Natural killer cell (primary cell): ENCODE measurements around the gene ENO2. TPM values are rescaled to one million over a fixed set of nuclear protein-coding genes. Genes with fewer than 3 reads are reported as not detected.
"Not testable (repeated sequence)": the region's sequence is repeated elsewhere in the genome, so short reads cannot be mapped to it uniquely, and the experiment has no call there.

Source experiments
- ATAC-seq, 3 donors: fragments of 150-1000 bp in 2 of 3; fragments of 200-7000 bp in 1 of 3; cut with Tn5 transposase; 1 replicate in 1 of 3; 2 replicates in 2 of 3; pipeline ENCODE4 v1.10.0; 2021; ENCODE audit warnings: mild to moderate bottlenecking in 2 of 3, moderate library complexity in 2 of 3
- DNase-seq, 2 donors: peaks; one replicate each; pipeline versions ENCODE4 v3.0.0 to v3.0.0-alpha.2; 2013 to 2021; ENCODE audit warnings: mixed read lengths in 1 of 2
- H3K27ac ChIP-seq: one replicate; pipeline ENCODE4 v1.5.1; 2013; ENCODE audit warnings: mild to moderate bottlenecking, low read length
- H3K27me3 ChIP-seq: one replicate; pipeline ENCODE4 v1.6.1; 2013; ENCODE audit warnings: low read length; ENCODE audit not compliant: control insufficient read depth, insufficient read depth
- H3K36me3 ChIP-seq: one replicate; pipeline ENCODE4 v1.6.1; 2013; ENCODE audit warnings: low read length; ENCODE audit not compliant: control insufficient read depth, insufficient read depth
- H3K4me1 ChIP-seq: one replicate; pipeline ENCODE4 v1.6.1; 2013; ENCODE audit warnings: low read length; ENCODE audit not compliant: control insufficient read depth, insufficient read depth
- H3K4me3 ChIP-seq: one replicate; pipeline ENCODE4 v1.5.1; 2013; ENCODE audit warnings: low read length
- H3K9me3 ChIP-seq: one replicate; pipeline ENCODE4 v1.6.1; 2013; ENCODE audit warnings: low read length; ENCODE audit not compliant: control insufficient read depth, insufficient read depth
- H3K27ac Mint-ChIP-seq, 2 donors: one replicate each; pipeline ENCODE4 v1.8.0; 2022; ENCODE audit warnings: mild to moderate bottlenecking in 2 of 2, mixed read lengths in 2 of 2, moderate library complexity in 1 of 2
- H3K27me3 Mint-ChIP-seq, 2 donors: one replicate each; pipeline ENCODE4 v1.8.0; 2022; ENCODE audit warnings: low read depth in 2 of 2, mixed read lengths in 2 of 2
- H3K36me3 Mint-ChIP-seq: one replicate; pipeline ENCODE4 v1.8.0; 2022; ENCODE audit warnings: mixed read lengths
- H3K4me1 Mint-ChIP-seq, 2 donors: one replicate each; pipeline ENCODE4 v1.8.0; 2022; ENCODE audit warnings: mixed read lengths in 2 of 2
- H3K4me3 Mint-ChIP-seq: one replicate; pipeline ENCODE4 v1.8.0; 2022; ENCODE audit warnings: mild to moderate bottlenecking, moderate library complexity, mixed read lengths
- H3K9me3 Mint-ChIP-seq, 2 donors: one replicate each; pipeline ENCODE4 v1.8.0; 2022; ENCODE audit warnings: mixed read lengths in 2 of 2
- WGBS: methylation state at CpG from one replicate; pipeline ENCODE4 v1.1.7; 2013; ENCODE audit warnings: missing lambda C conversion rate; ENCODE audit not compliant: insufficient coverage; 5-methylcytosine and 5-hydroxymethylcytosine counted together
- intact Hi-C: fragments of 100-400 bp; cut with micrococcal nuclease; formaldehyde crosslinking; loops from one replicate; pipeline ENCODE4 v1.14.2; 2022
- total RNA-seq, 4 donors: library from RNA; stranded (reverse); fragments of 120-200 nt in 1 of 4; gene quantifications; one replicate each; pipeline versions ENCODE4 v1.2.3 to v1.2.4, GENCODE V29; 2013 to 2022
- TF ChIP-seq, protein P1 (sequence below): fragments of 200-600 bp; IDR thresholded peaks from one replicate; pipeline ENCODE4 v1.8.0; 2022; ENCODE audit warnings: antibody characterized with exemption

The ENO2 gene
- total RNA-seq, 3 donors from 2014 or later (not counting 1 experiment from before 2014, with no cell fraction given): 21.6 to 30.8 (median 23.1) TPM

DNA sequence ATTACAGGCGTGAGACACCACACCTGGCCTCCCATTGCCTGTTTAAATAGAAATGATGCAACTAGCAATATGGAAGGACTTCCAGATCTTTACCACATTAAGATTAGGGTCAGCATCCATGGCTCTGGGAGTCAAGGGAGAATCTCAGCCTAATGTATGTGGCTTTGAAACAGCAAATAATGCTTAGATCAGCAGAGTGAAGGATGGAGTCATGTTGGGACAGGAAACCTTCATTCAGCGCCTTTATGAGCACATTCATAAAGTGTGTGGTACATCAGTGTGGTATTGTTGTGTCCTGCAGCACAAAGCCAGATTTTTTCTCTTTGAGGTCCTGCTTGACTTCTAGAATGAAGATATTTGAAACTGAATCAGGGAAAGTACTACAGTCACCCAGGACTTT lies 26.0 kb upstream of the ENO2 start:
- peaks cover 14% of the 10 kb centered on the region for H3K4me1 ChIP-seq
- intact Hi-C loops: no loop called here
- H3K36me3 ChIP-seq: peaks cover 2% of the 10 kb centered on the region
- Mint-ChIP-seq H3K27ac (no peak overlapping the region), H3K9me3 (no peaks in the 10 kb centered on the region), H3K36me3 (no peaks in the 10 kb centered on the region), H3K27me3 (no peaks in the 10 kb centered on the region), H3K4me1 (peaks cover 11 to 15% of the 10 kb centered on the region in 2 donors), H3K4me3 (no peak overlapping the region)
- DNase-seq (no peak), ATAC-seq (no peak)
- no peaks in the 10 kb centered on the region for H3K9me3 ChIP-seq
- 80% methylated on average over 2 of the region's 2 CpGs for WGBS
- no peaks in the 10 kb centered on the region for H3K27me3 ChIP-seq
- no peak overlapping the region for H3K27ac ChIP-seq
- H3K4me3 ChIP-seq: no peak overlapping the region
- TF ChIP-seq, protein P1, sequence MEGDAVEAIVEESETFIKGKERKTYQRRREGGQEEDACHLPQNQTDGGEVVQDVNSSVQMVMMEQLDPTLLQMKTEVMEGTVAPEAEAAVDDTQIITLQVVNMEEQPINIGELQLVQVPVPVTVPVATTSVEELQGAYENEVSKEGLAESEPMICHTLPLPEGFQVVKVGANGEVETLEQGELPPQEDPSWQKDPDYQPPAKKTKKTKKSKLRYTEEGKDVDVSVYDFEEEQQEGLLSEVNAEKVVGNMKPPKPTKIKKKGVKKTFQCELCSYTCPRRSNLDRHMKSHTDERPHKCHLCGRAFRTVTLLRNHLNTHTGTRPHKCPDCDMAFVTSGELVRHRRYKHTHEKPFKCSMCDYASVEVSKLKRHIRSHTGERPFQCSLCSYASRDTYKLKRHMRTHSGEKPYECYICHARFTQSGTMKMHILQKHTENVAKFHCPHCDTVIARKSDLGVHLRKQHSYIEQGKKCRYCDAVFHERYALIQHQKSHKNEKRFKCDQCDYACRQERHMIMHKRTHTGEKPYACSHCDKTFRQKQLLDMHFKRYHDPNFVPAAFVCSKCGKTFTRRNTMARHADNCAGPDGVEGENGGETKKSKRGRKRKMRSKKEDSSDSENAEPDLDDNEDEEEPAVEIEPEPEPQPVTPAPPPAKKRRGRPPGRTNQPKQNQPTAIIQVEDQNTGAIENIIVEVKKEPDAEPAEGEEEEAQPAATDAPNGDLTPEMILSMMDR: no peak

DNA sequence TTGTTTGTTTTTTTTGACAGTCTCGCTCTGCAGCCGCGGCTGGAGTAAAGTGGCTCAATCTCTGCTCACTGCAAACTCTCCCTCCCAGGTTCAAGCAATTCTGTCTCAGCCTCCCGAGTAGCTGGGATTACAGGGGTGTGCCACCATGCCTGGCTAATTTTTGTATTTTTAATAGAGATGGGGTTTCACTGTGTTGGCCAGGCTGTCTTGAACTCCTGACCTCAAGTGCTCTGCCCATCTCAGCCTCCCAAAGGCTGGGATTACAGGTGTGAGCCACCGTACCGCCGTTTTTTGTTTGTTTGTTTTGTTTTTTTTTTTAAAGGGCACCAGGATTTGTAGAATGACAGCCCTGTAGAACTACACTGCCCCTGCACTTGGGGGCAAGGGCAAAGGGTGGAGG lies 25.6 kb upstream of the ENO2 start:
- H3K27ac Mint-ChIP-seq, ATAC-seq, H3K36me3 ChIP-seq, DNase-seq, H3K27ac ChIP-seq, H3K9me3 Mint-ChIP-seq, H3K27me3 ChIP-seq, H3K4me3 Mint-ChIP-seq, H3K27me3 Mint-ChIP-seq, intact Hi-C loops, H3K4me3 ChIP-seq, H3K9me3 ChIP-seq, H3K36me3 Mint-ChIP-seq: not testable (repeated sequence)
- peaks cover 14% of the 10 kb centered on the region for H3K4me1 ChIP-seq
- WGBS: 94% methylated on average over 4 of the region's 7 CpGs
- peaks cover 11 to 15% of the 10 kb centered on the region in 2 donors for H3K4me1 Mint-ChIP-seq

DNA sequence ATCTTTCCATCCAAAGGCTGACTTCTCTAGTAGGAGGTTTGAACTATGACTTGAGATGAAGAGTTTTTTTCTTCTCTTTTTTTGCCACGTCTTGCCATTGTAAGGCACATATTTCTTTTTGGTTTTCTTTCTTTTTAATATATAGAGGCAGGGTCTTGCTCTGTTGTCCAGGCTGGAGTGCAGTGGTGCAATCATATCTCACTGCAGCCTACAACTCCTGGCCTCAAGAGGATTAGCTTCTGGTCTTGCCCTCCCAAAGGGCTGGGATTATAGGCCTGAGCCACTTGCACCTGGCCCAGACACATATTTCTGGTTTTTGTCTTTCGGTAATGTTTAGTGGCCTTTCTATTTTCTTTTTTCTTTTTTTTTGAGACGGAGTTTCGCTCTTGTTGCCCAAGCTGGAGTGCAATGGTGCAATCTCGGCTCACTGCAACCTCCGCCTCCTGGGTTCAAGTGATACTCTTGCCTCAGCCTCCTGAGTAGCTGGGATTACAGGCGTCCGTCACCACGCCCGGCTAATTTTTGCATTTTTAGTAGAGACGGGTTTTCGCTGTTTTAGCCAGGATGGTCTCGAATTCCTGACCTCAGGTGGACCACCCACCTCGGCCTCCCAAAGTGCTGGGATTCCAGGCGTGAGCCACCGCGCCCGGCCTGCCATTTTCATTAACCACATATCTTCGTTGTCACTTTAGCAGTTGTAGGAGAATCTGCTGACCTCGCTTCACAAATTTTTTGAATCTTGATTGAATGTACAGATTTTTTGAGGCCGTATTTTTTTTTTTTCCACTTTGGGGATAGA lies 24.4 kb upstream of the ENO2 start:
- 92% methylated on average over 20 of the region's 21 CpGs for WGBS
- H3K9me3 ChIP-seq, H3K36me3 Mint-ChIP-seq, ATAC-seq, H3K27ac ChIP-seq, H3K36me3 ChIP-seq, H3K27me3 ChIP-seq, H3K4me3 ChIP-seq, H3K9me3 Mint-ChIP-seq, intact Hi-C loops, H3K27me3 Mint-ChIP-seq: not testable (repeated sequence)
- H3K4me1 ChIP-seq: peaks cover 14% of the 10 kb centered on the region
- Mint-ChIP-seq H3K27ac (peak overlapping the region in 1 of 2 donors; percentile 95), H3K4me1 (peaks cover 11 to 15% of the 10 kb centered on the region in 2 donors), H3K4me3 (peak overlapping the region; percentile 87)
- DNase-seq: peak in 1 of 2 donors; percentile 2

DNA sequence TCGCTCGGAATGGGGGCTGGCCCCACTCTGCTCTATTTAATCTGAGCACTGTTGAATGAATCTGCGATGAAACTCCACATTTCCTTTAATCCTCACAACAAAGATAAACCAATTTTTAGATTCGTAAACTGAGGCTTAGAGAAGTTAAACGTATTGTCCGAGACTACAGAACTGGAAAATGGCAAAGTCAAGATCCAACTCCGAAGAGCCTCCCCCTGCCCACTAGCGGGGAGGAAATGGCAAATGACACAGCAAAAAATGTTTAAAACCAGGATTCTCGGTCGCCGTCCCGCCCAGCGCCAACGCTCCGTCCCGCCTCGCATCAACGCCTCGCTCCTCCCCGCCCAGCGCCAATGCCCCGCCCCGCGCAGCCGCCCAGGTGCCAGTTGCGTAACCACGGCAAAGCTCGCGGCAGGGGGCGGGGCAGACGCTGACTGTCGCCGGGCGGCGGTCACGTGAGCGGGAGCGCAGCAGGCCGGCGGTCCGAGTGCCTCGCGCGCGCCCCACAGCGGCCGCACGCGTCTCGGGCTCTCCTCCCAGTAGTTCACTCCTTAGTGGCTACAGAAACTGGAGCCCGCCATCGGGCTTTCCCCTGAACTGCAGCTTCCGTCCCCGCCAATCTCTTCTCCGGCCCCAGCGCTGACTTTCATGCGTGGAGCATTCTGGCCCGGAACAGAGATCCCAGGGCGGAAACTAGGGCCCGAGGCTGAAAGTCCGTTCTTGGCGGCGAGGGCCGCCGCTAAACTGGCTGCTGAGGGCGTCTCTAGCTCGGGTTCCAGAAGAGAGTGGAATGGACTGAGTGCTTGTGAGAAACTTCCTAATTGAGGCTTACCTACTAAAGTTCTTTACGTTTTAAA lies 23.4 kb upstream of the ENO2 start:
- Mint-ChIP-seq H3K4me1 (peaks cover 11 to 15% of the 10 kb centered on the region in 2 donors), H3K27ac (peak overlapping the region; percentile 95 to 96), H3K9me3 (no peaks in the 10 kb centered on the region), H3K27me3 (no peaks in the 10 kb centered on the region), H3K4me3 (peak overlapping the region; percentile 87), H3K36me3 (no peaks in the 10 kb centered on the region)
- H3K27ac ChIP-seq: peak overlapping the region; percentile 98
- intact Hi-C loops: loop anchor here (1.0 kb wide), 3 partner anchors 13 to 39 kb away; partner anchors contain the start of genes LRRC23, SPSB2 and USP5
- peak overlapping the region; percentile 70 for H3K4me3 ChIP-seq
- H3K27me3 ChIP-seq: no peaks in the 10 kb centered on the region
- H3K4me1 ChIP-seq: peaks cover 14% of the 10 kb centered on the region
- no peaks in the 10 kb centered on the region for H3K9me3 ChIP-seq
- ATAC-seq (peak; percentile 93 to 99 (median 94)), DNase-seq (peak; percentile 99)
- WGBS: 2% methylated on average over 67 of the region's 68 CpGs
- H3K36me3 ChIP-seq: no peaks in the 10 kb centered on the region
- TF ChIP-seq, protein P1: peak; percentile 75
